Lower leg skin (tissue), 3 donors: ENCODE data around the gene TBC1D10A.
"Not testable (repeated sequence)": the region's sequence is repeated elsewhere in the genome, so short reads cannot be mapped to it uniquely, and the experiment has no call there.

Source experiments
- CTCF ChIP-seq, 3 donors: fragments of 450-650 bp; IDR thresholded peaks; one replicate each; pipeline ENCODE4 v1.5.1; 2016; ENCODE audit warnings: antibody characterized with exemption in 3 of 3, mild to moderate bottlenecking in 3 of 3, moderate library complexity in 2 of 3
- POLR2A ChIP-seq, 2 donors: fragments of 450-650 bp; IDR thresholded peaks; one replicate each; pipeline ENCODE4 v1.6.1; 2016 to 2017; ENCODE audit warnings: antibody characterized with exemption in 2 of 2, mild to moderate bottlenecking in 1 of 2, moderate library complexity in 1 of 2

DNA sequence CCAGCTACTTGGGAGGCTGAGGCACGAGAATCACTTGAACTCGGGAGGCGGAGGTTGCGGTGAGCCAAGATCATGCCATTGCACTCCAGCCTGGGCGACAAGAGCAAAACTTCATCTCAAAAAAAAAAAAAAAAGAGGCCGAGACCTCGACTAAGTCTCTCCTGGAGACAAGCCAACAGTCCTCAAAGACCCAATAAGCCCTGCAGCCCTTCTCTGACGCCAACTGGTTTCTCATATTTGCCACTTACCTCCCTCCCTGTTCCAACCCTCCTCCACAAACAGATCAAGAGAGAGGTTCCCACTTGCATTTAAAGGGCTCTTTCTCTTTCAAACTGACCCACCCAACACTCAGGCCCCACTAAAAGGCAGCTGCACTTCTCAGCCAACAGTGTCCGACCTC is 11.6 kb upstream of the TBC1D10A start:
- not testable (repeated sequence) for TF ChIP-seq POLR2A, CTCF (IDR thresholded peaks at IDR 0.05)
